Thoracic aorta (tissue), 2 donors: ENCODE data around the gene ADM. TPM values are rescaled to one million over a fixed set of nuclear protein-coding genes. Genes with fewer than 3 reads are reported as not detected.

Experiments
- ATAC-seq: fragments of 150-250 bp; one replicate; pipeline ENCODE4 v1.8.0; 2017; ENCODE audit warnings: low read depth; ENCODE audit not compliant: insufficient number of reproducible peaks, low FRiP score
- DNase-seq: peaks from one replicate; pipeline ENCODE4 v3.0.0-alpha.2; 2020; ENCODE audit warnings: low spot score
- H3K27ac ChIP-seq, 2 donors: fragments of 200-600 bp; sonication (generic); 1 replicate in 1 of 2; 2 replicates in 1 of 2; pipeline ENCODE4 v1.5.1; 2016; ENCODE audit warnings: mild to moderate bottlenecking in 2 of 2, moderate library complexity in 2 of 2
- H3K27me3 ChIP-seq: fragments of 200-600 bp; sonication (generic); replicated peaks from 2 replicates; pipeline ENCODE4 v1.6.0; 2016; ENCODE audit warnings: mild to moderate bottlenecking; ENCODE audit not compliant: insufficient read depth
- H3K36me3 ChIP-seq: fragments of 200-600 bp; sonication (generic); one replicate; pipeline ENCODE4 v1.5.1; 2016
- H3K4me1 ChIP-seq, 2 donors: fragments of 200-600 bp; sonication (generic); 1 replicate in 1 of 2; 2 replicates in 1 of 2; pipeline versions ENCODE4 v1.5.1 to v1.6.0; 2016; ENCODE audit warnings: low read depth in 2 of 2, mild to moderate bottlenecking in 1 of 2; ENCODE audit not compliant: control insufficient read depth in 1 of 2
- H3K4me3 ChIP-seq: fragments of 200-600 bp; sonication (generic); 2 replicates; pipeline ENCODE4 v1.5.1; 2016; ENCODE audit warnings: mild to moderate bottlenecking
- H3K9me3 ChIP-seq: fragments of 200-600 bp; sonication (generic); 2 replicates; pipeline ENCODE4 v1.5.1; 2016
- CTCF ChIP-seq: fragments of 200-600 bp; sonication (generic); IDR thresholded peaks from one replicate; pipeline ENCODE4 v1.5.1; 2019; ENCODE audit warnings: antibody characterized with exemption
- total RNA-seq, 2 donors: library from RNA; depleted of rRNA; stranded (reverse); fragments of >200 nt; gene quantifications; one replicate each; pipeline versions ENCODE4 v1.1.0 to v1.2.3, GENCODE V29; 2016

Gene ADM
- total RNA-seq, 2 donors from 2014 or later, result 50.0 to 193 TPM

GRCh38 chr11:10308201-10308954 lies 3.5 kb downstream of the ADM start:
- peaks cover 12 to 57% of the 10 kb centered on the region in 2 donors for H3K4me1 ChIP-seq
- H3K4me3 ChIP-seq, result peak overlapping the region; percentile 90
- H3K36me3 ChIP-seq, result no peaks in the 10 kb centered on the region
- no peak for TF ChIP-seq CTCF
- ATAC-seq (no peak), DNase-seq (no peak)
- no peaks in the 10 kb centered on the region for H3K9me3 ChIP-seq
- H3K27ac ChIP-seq, result peak overlapping the region; percentile 46 to 61
- no peaks in the 10 kb centered on the region for H3K27me3 ChIP-seq

- H3K36me3 ChIP-seq, result no peaks in the 10 kb centered on the region
- H3K27ac ChIP-seq, result peak overlapping the region in 1 of 2 donors; percentile 61
- H3K4me1 ChIP-seq, result peaks cover 9 to 46% of the 10 kb centered on the region in 2 donors
- TF ChIP-seq CTCF, result no peak
- no peak overlapping the region for H3K4me3 ChIP-seq
- no peaks in the 10 kb centered on the region for H3K9me3 ChIP-seq
- H3K27me3 ChIP-seq, result no peaks in the 10 kb centered on the region
- ATAC-seq (no peak), DNase-seq (no peak)
Observed at GRCh38 chr11:10309163-10310093, 4.6 kb downstream of the ADM start.

DNA sequence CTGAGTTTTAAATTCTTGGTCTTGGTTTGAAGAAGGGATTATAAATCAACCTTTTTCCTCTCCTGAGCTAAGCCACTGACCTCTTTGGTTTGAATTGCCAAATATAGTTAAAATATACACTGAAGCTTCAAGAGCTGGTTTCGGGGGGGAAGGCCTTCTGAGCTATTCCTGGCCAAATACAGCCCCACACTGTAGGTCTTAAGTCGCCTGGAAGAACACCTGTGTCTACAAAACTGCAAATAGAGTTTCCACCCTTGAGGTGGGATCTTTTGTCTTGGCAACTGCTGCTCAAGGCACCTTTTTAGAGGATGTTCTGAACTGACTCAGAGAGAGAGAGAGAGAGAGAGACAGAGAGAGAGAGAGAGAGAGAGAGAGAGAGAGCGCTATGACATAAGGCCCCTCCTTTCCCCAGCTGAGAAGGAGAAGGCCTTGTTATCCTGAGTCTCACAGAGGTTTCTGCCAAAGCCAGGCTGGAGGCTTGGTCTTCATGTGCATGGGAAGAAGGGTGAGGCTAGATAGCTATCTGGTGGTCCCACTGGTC lies 5.5 kb downstream of the ADM start:
- no peak for ATAC-seq
- Histone ChIP-seq H3K36me3 (no peaks in the 10 kb centered on the region), H3K4me3 (no peak overlapping the region), H3K4me1 (peaks cover 9 to 39% of the 10 kb centered on the region in 2 donors), H3K9me3 (no peaks in the 10 kb centered on the region), H3K27me3 (no peaks in the 10 kb centered on the region), H3K27ac (no peak overlapping the region)
- no peak for DNase-seq
- no peak for TF ChIP-seq CTCF

GRCh38 chr11:10311802-10312201 lies 6.9 kb downstream of the ADM start:
- H3K4me1 ChIP-seq, result peaks cover 11 to 27% of the 10 kb centered on the region in 2 donors
- H3K27me3 ChIP-seq, result no peaks in the 10 kb centered on the region
- no peak for TF ChIP-seq CTCF
- H3K36me3 ChIP-seq, result no peaks in the 10 kb centered on the region
- no peak overlapping the region for H3K27ac ChIP-seq
- DNase-seq, result no peak
- no peak overlapping the region for H3K4me3 ChIP-seq
- no peak for ATAC-seq
- H3K9me3 ChIP-seq, result no peaks in the 10 kb centered on the region
